H9 (cell line): ENCODE data around the gene DUSP10. TPM values are rescaled to one million over a fixed set of nuclear protein-coding genes. Genes with fewer than 3 reads are reported as not detected.

Experiments
- DNase-seq: peaks from one replicate; pipeline ENCODE4 v3.0.0-alpha.2; 2017
- H2AFZ ChIP-seq: one replicate; pipeline ENCODE4 v1.6.1; 2013; ENCODE audit warnings: mild to moderate bottlenecking, low read length, control low read depth, moderate library complexity
- H2AK5ac ChIP-seq: 2 replicates; pipeline ENCODE4 v1.6.1; 2013; ENCODE audit warnings: low read length, control low read depth, mixed read lengths; ENCODE audit not compliant: insufficient read length
- H2BK120ac ChIP-seq: one replicate; pipeline ENCODE4 v1.6.1; 2013; ENCODE audit warnings: low read depth, mild to moderate bottlenecking, low read length, control low read depth, inconsistent platforms; ENCODE audit not compliant: poor library complexity, severe bottlenecking
- H2BK12ac ChIP-seq: 2 replicates; pipeline ENCODE4 v1.6.1; 2013; ENCODE audit warnings: low read length, control low read depth, mixed read lengths, low read depth; ENCODE audit not compliant: insufficient read length
- H2BK15ac ChIP-seq: 2 replicates; pipeline ENCODE4 v1.6.1; 2013; ENCODE audit warnings: low read depth, low read length, control low read depth
- H2BK20ac ChIP-seq: one replicate; pipeline ENCODE4 v1.6.1; 2013; ENCODE audit warnings: low read depth, mild to moderate bottlenecking, low read length, control low read depth, inconsistent platforms; ENCODE audit not compliant: poor library complexity, severe bottlenecking
- H2BK5ac ChIP-seq: 2 replicates; pipeline ENCODE4 v1.6.1; 2013; ENCODE audit warnings: low read length, control low read depth, mixed read lengths; ENCODE audit not compliant: insufficient read length
- H3K14ac ChIP-seq: 2 replicates; pipeline ENCODE4 v1.6.1; 2013; ENCODE audit warnings: low read length, control low read depth; ENCODE audit not compliant: insufficient read depth
- H3K18ac ChIP-seq: 2 replicates; pipeline ENCODE4 v1.6.1; 2013; ENCODE audit warnings: low read depth, mild to moderate bottlenecking, mixed read lengths, low read length, control low read depth; ENCODE audit not compliant: insufficient read length
- H3K23ac ChIP-seq: 2 replicates; pipeline ENCODE4 v1.6.1; 2013; ENCODE audit warnings: low read length, control low read depth, mixed read lengths, low read depth; ENCODE audit not compliant: insufficient read length
- H3K23me2 ChIP-seq: 2 replicates; pipeline ENCODE4 v1.6.1; 2013; ENCODE audit warnings: low read depth, mild to moderate bottlenecking, mixed read lengths, low read length, control low read depth; ENCODE audit not compliant: insufficient read length, poor library complexity, severe bottlenecking
- H3K27ac ChIP-seq: 2 replicates; pipeline ENCODE4 v1.5.1; 2013; ENCODE audit warnings: low read length, control low read depth, mixed read lengths, low read depth; ENCODE audit not compliant: insufficient read length
- H3K27me3 ChIP-seq: 2 replicates; pipeline ENCODE4 v1.6.1; 2013; ENCODE audit warnings: low read length, control low read depth, inconsistent platforms; ENCODE audit not compliant: insufficient read depth
- H3K4ac ChIP-seq: 2 replicates; pipeline ENCODE4 v1.6.1; 2013; ENCODE audit warnings: low read depth, mild to moderate bottlenecking, control low read depth, inconsistent platforms, low read length, moderate library complexity
- H3K4me1 ChIP-seq: 2 replicates; pipeline ENCODE4 v1.6.1; 2013; ENCODE audit warnings: low read length, control low read depth, inconsistent platforms; ENCODE audit not compliant: insufficient read depth
- H3K4me2 ChIP-seq: 2 replicates; pipeline ENCODE4 v1.6.1; 2013; ENCODE audit warnings: low read length, control low read depth, mixed read lengths; ENCODE audit not compliant: insufficient read length, insufficient read depth
- H3K56ac ChIP-seq: 2 replicates; pipeline ENCODE4 v1.6.1; 2013; ENCODE audit warnings: low read depth, mild to moderate bottlenecking, mixed read lengths, low read length, control low read depth; ENCODE audit not compliant: insufficient read length
- H3K79me1 ChIP-seq: 2 replicates; pipeline ENCODE4 v1.6.1; 2013; ENCODE audit warnings: low read depth, mild to moderate bottlenecking, moderate library complexity, low read length, control low read depth, inconsistent platforms; ENCODE audit not compliant: insufficient read depth, poor library complexity, severe bottlenecking
- H3K79me2 ChIP-seq: 2 replicates; pipeline ENCODE4 v1.6.1; 2013; ENCODE audit warnings: low read length, control low read depth, inconsistent platforms; ENCODE audit not compliant: insufficient read depth
- H3K9ac ChIP-seq: 2 replicates; pipeline ENCODE4 v1.6.1; 2013; ENCODE audit warnings: low read length, control low read depth, mixed read lengths; ENCODE audit not compliant: insufficient read length; ENCODE audit errors: extremely low read depth
- H3K9me3 ChIP-seq: one replicate; pipeline ENCODE4 v1.6.1; 2013; ENCODE audit warnings: low read depth, low read length, inconsistent platforms; ENCODE audit not compliant: control insufficient read depth
- H3T11ph ChIP-seq: one replicate; pipeline ENCODE4 v1.6.1; 2013; ENCODE audit warnings: mild to moderate bottlenecking, low read length, control low read depth, inconsistent platforms
- H4K20me1 ChIP-seq: one replicate; pipeline ENCODE4 v1.6.1; 2013; ENCODE audit not compliant: control insufficient read depth, insufficient read length, insufficient read depth
- H4K5ac ChIP-seq: 2 replicates; pipeline ENCODE4 v1.6.1; 2013; ENCODE audit warnings: low read depth, mild to moderate bottlenecking, mixed read lengths, low read length, control low read depth; ENCODE audit not compliant: insufficient read length
- H4K8ac ChIP-seq: replicated peaks from 2 replicates; pipeline ENCODE4 v1.6.1; 2013; ENCODE audit warnings: low read length, control low read depth, mixed read lengths, low read depth; ENCODE audit not compliant: insufficient read length
- H4K91ac ChIP-seq: 2 replicates; pipeline ENCODE4 v1.6.1; 2013; ENCODE audit warnings: low read depth, mild to moderate bottlenecking, moderate library complexity, mixed read lengths, low read length, control low read depth; ENCODE audit not compliant: insufficient read length
- H3K27ac Mint-ChIP-seq, 3 experiments: 2 replicates in 2 of 3; 3 replicates in 1 of 3; pipeline ENCODE4 v1.8.0; 2020 to 2021; ENCODE audit warnings: mixed read lengths in 3 of 3, mild to moderate bottlenecking in 1 of 3, moderate library complexity in 1 of 3
- H3K27me3 Mint-ChIP-seq: 2 replicates; pipeline ENCODE4 v1.8.0; 2021; ENCODE audit warnings: low read depth, mild to moderate bottlenecking, moderate library complexity, mixed read lengths
- H3K36me3 Mint-ChIP-seq, 3 experiments: 2 replicates in 2 of 3; 3 replicates in 1 of 3; pipeline ENCODE4 v1.8.0; 2020 to 2021; ENCODE audit warnings: low read depth in 3 of 3, mixed read lengths in 3 of 3; ENCODE audit not compliant: insufficient read depth in 1 of 3
- H3K4me1 Mint-ChIP-seq, 2 experiments: 2 replicates each; pipeline ENCODE4 v1.8.0; 2020; ENCODE audit warnings: mixed read lengths in 2 of 2
- H3K4me3 Mint-ChIP-seq, 2 experiments: 2 replicates in 1 of 2; 3 replicates in 1 of 2; pipeline ENCODE4 v1.8.0; 2020 to 2021; ENCODE audit warnings: mild to moderate bottlenecking in 2 of 2, mixed read lengths in 2 of 2, moderate library complexity in 1 of 2
- H3K9me3 Mint-ChIP-seq, 2 experiments: 2 replicates in 1 of 2; 3 replicates in 1 of 2; pipeline ENCODE4 v1.8.0; 2020; ENCODE audit warnings: mild to moderate bottlenecking in 2 of 2, mixed read lengths in 2 of 2, moderate library complexity in 1 of 2
- CTCF ChIP-seq: fragments of 200-600 bp; sonication (generic); conservative IDR thresholded peaks from 3 replicates; pipeline ENCODE4 v1.8.0; 2021; ENCODE audit warnings: antibody characterized with exemption, mild to moderate bottlenecking
- WGBS: extraction: QIAGEN DNeasy Blood & Tissue Kit; methylation state at CpG from one replicate; pipeline ENCODE4 v1.1.7; 2013; ENCODE audit warnings: missing lambda C conversion rate, low lambda C conversion rate, mixed read lengths; ENCODE audit not compliant: insufficient read length; ENCODE audit errors: extremely low coverage; 5-methylcytosine and 5-hydroxymethylcytosine counted together
- total RNA-seq: library from RNA; stranded (reverse); gene quantifications from 2 replicates; pipeline ENCODE4 v1.2.1, GENCODE V29; 2021

Gene DUSP10
- total RNA-seq, 1 experiment from 2014 or later = 2.0 TPM

- Mint-ChIP-seq H3K4me1 (0 out of 4 replicates have a peak, but pooled peaks cover 0 to 3% of the 10 kb centered on the region in 2 experiments), H3K4me3 (no peak overlapping the region), H3K27ac (no peak overlapping the region), H3K27me3 (no peaks in the 10 kb centered on the region), H3K36me3 (no peaks in the 10 kb centered on the region; a peak in 1 of 7 replicates), H3K9me3 (peaks cover 0 to 3% of the 10 kb centered on the region in 2 experiments; a peak in 2 of 5 replicates)
- H3K23ac ChIP-seq = no peak overlapping the region
- H2BK5ac ChIP-seq = no peak overlapping the region
- no peak overlapping the region for H3K27ac ChIP-seq
- H2AK5ac ChIP-seq = no peak overlapping the region
- no peak overlapping the region for H2BK20ac ChIP-seq
- no peak for TF ChIP-seq CTCF
- no CpG with 5 or more reads among the region's 3 CpGs for WGBS
- H4K20me1 ChIP-seq = no peaks in the 10 kb centered on the region
- H3K79me2 ChIP-seq = no peaks in the 10 kb centered on the region
- no peak overlapping the region for H3K9ac ChIP-seq
- H4K5ac ChIP-seq = no peak overlapping the region
- no peak overlapping the region for H3K4me2 ChIP-seq
- H3K14ac ChIP-seq = no peak overlapping the region
- H2BK12ac ChIP-seq = no peak overlapping the region
- H3K23me2 ChIP-seq = no peaks in the 10 kb centered on the region
- no peak overlapping the region for H2AFZ ChIP-seq
- no peaks in the 10 kb centered on the region for H3K9me3 ChIP-seq
- no peak overlapping the region for H2BK120ac ChIP-seq
- no peak for DNase-seq
- no peaks in the 10 kb centered on the region for H3K79me1 ChIP-seq
- no peak overlapping the region for H3T11ph ChIP-seq
- no peak overlapping the region for H4K8ac ChIP-seq
- H3K56ac ChIP-seq = no peak overlapping the region
- H3K18ac ChIP-seq = no peak overlapping the region
- no peak overlapping the region for H2BK15ac ChIP-seq
- H3K4ac ChIP-seq = no peak overlapping the region
- H3K4me1 ChIP-seq = no peaks in the 10 kb centered on the region
- H4K91ac ChIP-seq = no peak overlapping the region
- H3K27me3 ChIP-seq = no peaks in the 10 kb centered on the region
Measured at GRCh38 chr1:221696718-221697461, 45.0 kb downstream of the DUSP10 start.
